H1 (cell line): Measurements from ENCODE around the gene ABCC6. TPM values are rescaled to one million over a fixed set of nuclear protein-coding genes. Genes with fewer than 3 reads are reported as not detected.
"Not testable (repeated sequence)": the region's sequence is repeated elsewhere in the genome, so short reads cannot be mapped to it uniquely, and the experiment has no call there.

Experiments used
- CTCF ChIA-PET: fragments of 300-600 bp; sonication (Branson Sonifier 250); formaldehyde crosslinking; loops from one replicate; lab custom pipeline; 2021; ENCODE audit not compliant: partially characterized antibody; lab: Charles Lee
- POLR2A ChIA-PET: fragments of 300-600 bp; sonication (Branson Sonifier 250); formaldehyde crosslinking; loops from one replicate; lab custom pipeline; 2021; ENCODE audit warnings: inconsistent platforms; ENCODE audit not compliant: partially characterized antibody; lab: Charles Lee
- DNase-seq, 2 experiments: peaks; one replicate each; pipeline versions ENCODE4 v3.0.0 to v3.0.0-alpha.2; 2010 to 2022; ENCODE audit warnings: low spot score in 2 of 2, low read depth in 1 of 2, mixed read lengths in 1 of 2
- FAIRE-seq: peaks from 2 replicates; lab custom pipeline; 2011; peaks lifted over from hg19 to GRCh38; lab: Jason Lieb, UNC
- H2AFZ ChIP-seq: 2 replicates; pipeline ENCODE4 v1.8.1; 2012; ENCODE audit warnings: low read length, inconsistent platforms
- H2AK5ac ChIP-seq: 2 replicates; pipeline ENCODE4 v1.6.1; 2013; ENCODE audit warnings: low read depth, low read length
- H2BK120ac ChIP-seq: replicated peaks from 2 replicates; pipeline ENCODE3; 2013; ENCODE audit warnings: low read depth, low read length, inconsistent platforms
- H2BK12ac ChIP-seq: 2 replicates; pipeline ENCODE4 v1.6.1; 2013; ENCODE audit warnings: low read depth, low read length
- H2BK15ac ChIP-seq: 2 replicates; pipeline ENCODE4 v1.6.1; 2013; ENCODE audit warnings: low read length
- H2BK20ac ChIP-seq: 2 replicates; pipeline ENCODE4 v1.6.1; 2013; ENCODE audit warnings: low read length
- H2BK5ac ChIP-seq: 2 replicates; pipeline ENCODE4 v1.6.1; 2013; ENCODE audit warnings: low read depth, low read length
- H3K14ac ChIP-seq: 2 replicates; pipeline ENCODE4 v1.6.1; 2013; ENCODE audit warnings: inconsistent platforms; ENCODE audit not compliant: insufficient read length
- H3K18ac ChIP-seq: 2 replicates; pipeline ENCODE4 v1.6.1; 2013; ENCODE audit warnings: low read length; ENCODE audit errors: extremely low read depth
- H3K23ac ChIP-seq: 2 replicates; pipeline ENCODE4 v1.6.1; 2013; ENCODE audit warnings: inconsistent platforms; ENCODE audit not compliant: insufficient read length
- H3K23me2 ChIP-seq: 2 replicates; pipeline ENCODE4 v1.6.1; 2013; ENCODE audit warnings: low read depth, low read length
- H3K27ac ChIP-seq: 2 replicates; pipeline ENCODE4 v1.6.1; 2011; ENCODE audit warnings: low read depth, low read length, inconsistent platforms
- H3K27me3 ChIP-seq, 4 experiments: replicated peaks in 1 of 4; 1 replicate in 1 of 4; 2 replicates in 3 of 4; pipeline versions ENCODE4 v1.6.1 to v1.8.1; 2011 to 2013; ENCODE audit warnings: low read length in 3 of 4, mild to moderate bottlenecking in 3 of 4, inconsistent platforms in 2 of 4, mixed read lengths in 2 of 4, moderate library complexity in 1 of 4; ENCODE audit not compliant: control insufficient read depth in 3 of 4, insufficient read depth in 3 of 4; ENCODE audit errors: extremely low read depth in 1 of 4
- H3K36me3 ChIP-seq, 4 experiments: 2 replicates each; pipeline versions ENCODE4 v1.6.1 to v1.8.1; 2011 to 2013; ENCODE audit warnings: mild to moderate bottlenecking in 4 of 4, low read length in 3 of 4, moderate library complexity in 2 of 4, control low read depth in 1 of 4, inconsistent platforms in 1 of 4; ENCODE audit not compliant: insufficient read depth in 4 of 4, control insufficient read depth in 2 of 4
- H3K4ac ChIP-seq: replicated peaks from 2 replicates; pipeline ENCODE3; 2013; ENCODE audit warnings: low read length, low read depth, mixed read lengths, inconsistent platforms; ENCODE audit not compliant: insufficient read length
- H3K4me1 ChIP-seq, 4 experiments: replicated peaks in 1 of 4; 1 replicate in 1 of 4; 2 replicates in 3 of 4; pipeline versions ENCODE4 v1.6.1 to v1.8.1; 2011 to 2013; ENCODE audit warnings: low read length in 3 of 4, inconsistent platforms in 2 of 4, mixed read lengths in 1 of 4; ENCODE audit not compliant: insufficient read depth in 4 of 4, control insufficient read depth in 3 of 4
- H3K4me2 ChIP-seq, 2 experiments: 2 replicates each; pipeline versions ENCODE4 v1.6.1 to v1.8.1; 2011 to 2013; ENCODE audit warnings: low read depth in 2 of 2, low read length in 2 of 2, control low read depth in 1 of 2, inconsistent platforms in 1 of 2, mild to moderate bottlenecking in 1 of 2; ENCODE audit not compliant: insufficient read depth in 1 of 2
- H3K4me3 ChIP-seq, 4 experiments: fragments of 200-600, 300-600 bp in 1 of 4; sonication (generic), shearing (Covaris generic), sonication (Bioruptor Twin) in 1 of 4; 2 replicates each; pipeline versions ENCODE4 v1.5.1 to v1.8.1; 2011 to 2016; ENCODE audit warnings: low read length in 4 of 4, low read depth in 3 of 4, control low read depth in 2 of 4, inconsistent platforms in 2 of 4, mild to moderate bottlenecking in 2 of 4, mixed read lengths in 1 of 4, moderate library complexity in 1 of 4; ENCODE audit not compliant: insufficient read depth in 2 of 4; ENCODE audit errors: extremely low read depth in 1 of 4
- H3K56ac ChIP-seq: replicated peaks from 2 replicates; pipeline ENCODE3; 2013; ENCODE audit warnings: low read depth, mild to moderate bottlenecking, mixed read lengths, low read length, inconsistent platforms; ENCODE audit not compliant: insufficient read length
- H3K79me1 ChIP-seq: 2 replicates; pipeline ENCODE4 v1.6.1; 2013; ENCODE audit warnings: low read depth, low read length, control low read depth
- H3K79me2 ChIP-seq, 2 experiments: 2 replicates each; pipeline versions ENCODE4 v1.6.1 to v1.8.1; 2012 to 2013; ENCODE audit warnings: low read length in 2 of 2, mild to moderate bottlenecking in 2 of 2, inconsistent platforms in 1 of 2; ENCODE audit not compliant: insufficient read depth in 2 of 2, control insufficient read depth in 1 of 2
- H3K9ac ChIP-seq, 4 experiments: replicated peaks in 1 of 4; 1 replicate in 1 of 4; 2 replicates in 3 of 4; pipeline versions ENCODE4 v1.6.1 to v1.8.1; 2011 to 2013; ENCODE audit warnings: low read depth in 3 of 4, low read length in 3 of 4, control low read depth in 2 of 4, mild to moderate bottlenecking in 2 of 4, moderate library complexity in 2 of 4, inconsistent platforms in 1 of 4; ENCODE audit errors: extremely low read depth in 1 of 4
- H3K9me3 ChIP-seq, 2 experiments: 2 replicates each; pipeline versions ENCODE4 v1.6.1 to v1.8.1; 2012 to 2013; ENCODE audit warnings: mild to moderate bottlenecking in 2 of 2, moderate library complexity in 2 of 2, control low read depth in 1 of 2, inconsistent platforms in 1 of 2, low read depth in 1 of 2, low read length in 1 of 2, mixed read lengths in 1 of 2; ENCODE audit not compliant: insufficient read depth in 2 of 2
- H4K20me1 ChIP-seq, 2 experiments: replicated peaks in 1 of 2; 2 replicates each; pipeline versions ENCODE3 to v1.8.1; 2011 to 2013; ENCODE audit warnings: inconsistent platforms in 2 of 2, low read length in 2 of 2, mild to moderate bottlenecking in 1 of 2; ENCODE audit not compliant: insufficient read depth in 2 of 2, control insufficient read depth in 1 of 2
- H4K5ac ChIP-seq: 2 replicates; pipeline ENCODE4 v1.6.1; 2013; ENCODE audit warnings: low read length, low read depth, mixed read lengths, inconsistent platforms; ENCODE audit not compliant: insufficient read length
- H4K8ac ChIP-seq: 2 replicates; pipeline ENCODE4 v1.8.0; 2013; ENCODE audit warnings: mild to moderate bottlenecking, moderate library complexity, low read length, inconsistent platforms; ENCODE audit not compliant: insufficient read depth; ENCODE audit errors: extremely low read depth
- H4K91ac ChIP-seq: replicated peaks from 2 replicates; pipeline ENCODE3; 2013; ENCODE audit warnings: low read length, mixed read lengths, inconsistent platforms; ENCODE audit not compliant: insufficient read length
- WGBS, 2 experiments: shearing (Covaris generic) in 1 of 2; methylation state at CpG; one replicate each; pipeline versions ENCODE4 v1.1.6 to v1.1.7; 2013 to 2015; ENCODE audit warnings: low lambda C conversion rate in 2 of 2, mixed read lengths in 2 of 2, inconsistent platforms in 1 of 2, low coverage in 1 of 2, missing lambda C conversion rate in 1 of 2; ENCODE audit not compliant: insufficient replicate concordance in 2 of 2, insufficient coverage in 1 of 2, insufficient read length in 1 of 2; ENCODE audit errors: extremely low coverage in 1 of 2, missing lambda C conversion rate in 1 of 2; 5-methylcytosine and 5-hydroxymethylcytosine counted together
- long read RNA-seq, 2 experiments: library from RNA in 1 of 2; library from capped mRNA in 1 of 2; stranded (forward); transcript quantifications; one replicate each; pipeline ENCODE4 v2.0.0, GENCODE V29; 2021; ENCODE audit warnings: inconsistent platforms in 1 of 2
- polyA minus RNA-seq, 3 experiments: library from RNA; depleted of rRNA, polyadenylated mRNA; stranded (reverse); fragments of >200 nt; gene quantifications; 1 replicate in 2 of 3; 2 replicates in 1 of 3; pipeline ENCODE4 v1.2.3, GENCODE V29; 2011
- polyA plus RNA-seq, 7 experiments: library from polyadenylated mRNA; depleted of rRNA in 3 of 7; stranded (reverse) in 5 of 7; unstranded in 2 of 7; fragments of >200 nt in 5 of 7; fragments of 200-250 nt in 2 of 7; gene quantifications; 1 replicate in 5 of 7; 2 replicates in 1 of 7; 4 replicates in 1 of 7; pipeline versions ENCODE4 v1.2.1 to v1.2.3, GENCODE V29; 2011 to 2013; ENCODE audit warnings: missing spikeins in 2 of 7, mixed read lengths in 2 of 7
- total RNA-seq: library from RNA; stranded (reverse); fragmentation: NEBNext Ultra II Directional; extraction: Animal tissue kit (Norgen Biotek cat#: 25700); gene quantifications from 2 replicates; pipeline ENCODE4 v1.2.1, GENCODE V29; 2021

Gene ABCC6
- total RNA-seq = 1.3 and 1.8 TPM in 2 replicates
- 1.6 and 1.8 TPM in 2 replicates for polyA plus RNA-seq (2011; rRNA removed)
- 2.2 TPM for polyA plus RNA-seq (2011; cell fraction: cytosol; rRNA removed)
- 4.1 TPM for polyA plus RNA-seq (2011; cell fraction: nucleus; rRNA removed)
- polyA plus RNA-seq (2012, experiment 1 of 2) = 0.87 to 1.8 TPM (median 1.5 TPM) in 4 replicates
- polyA plus RNA-seq (2012, experiment 2 of 2) = 0.67 TPM
- polyA plus RNA-seq (2013, experiment 1 of 2) = 1.4 TPM
- 1.3 TPM for polyA plus RNA-seq (2013, experiment 2 of 2)
- polyA minus RNA-seq (2011; rRNA and poly(A)+ RNA removed) = 2.0 and 2.7 TPM in 2 replicates
- polyA minus RNA-seq (2011; cell fraction: cytosol; rRNA and poly(A)+ RNA removed) = 1.4 TPM
- 5.4 TPM for polyA minus RNA-seq (2011; cell fraction: nucleus; rRNA and poly(A)+ RNA removed)
- long read RNA-seq, experiment 1, partial matches to known transcripts = 0 of 1 reads
- long read RNA-seq, experiment 1, other reads (novel, unspliced or antisense) = 0 of 1 reads
- long read RNA-seq, experiment 2, partial matches to known transcripts = 0 of 1 reads
- long read RNA-seq, experiment 2, other reads (novel, unspliced or antisense) = 0 of 1 reads

GRCh38 chr16:16222850-16223661 lies at the start of gene ABCC6:
TSS of gene ABCC6 (minus strand) at chr16:16223494. CDS start at chr16:16223434, 60 bp downstream.
- H3K9ac ChIP-seq, H3K27ac ChIP-seq, H2BK5ac ChIP-seq, H3K9me3 ChIP-seq, H3K36me3 ChIP-seq, H4K8ac ChIP-seq, H4K91ac ChIP-seq, H3K27me3 ChIP-seq, H3K4me1 ChIP-seq, H2BK12ac ChIP-seq, H3K56ac ChIP-seq, H2AK5ac ChIP-seq, FAIRE-seq, H3K79me1 ChIP-seq, H2BK20ac ChIP-seq, H2AFZ ChIP-seq, H3K4ac ChIP-seq, H4K20me1 ChIP-seq, POLR2A ChIA-PET, H4K5ac ChIP-seq, H3K23me2 ChIP-seq, H2BK120ac ChIP-seq, H3K18ac ChIP-seq, H3K23ac ChIP-seq, CTCF ChIA-PET, H3K14ac ChIP-seq, H3K79me2 ChIP-seq, H2BK15ac ChIP-seq: not testable (repeated sequence)
- Histone ChIP-seq H3K4me3 (peak within 1 kb of the TSS in 1 of 4 experiments; percentile 47; a peak in 2 of 8 replicates), H3K4me2 (peak within 1 kb of the TSS in 1 of 2 experiments; percentile 57; a peak in 3 of 4 replicates)
- WGBS, 2 experiments = 7% methylated on average over 17 of the region's 38 CpGs; no CpG with 5 or more reads in 1 of the 2 experiments
- DNase-seq = peak in 1 of 2 experiments; percentile 75
